Measurements from ENCODE around the gene PLS3.
"Not testable (repeated sequence)": the region's sequence is repeated elsewhere in the genome, so short reads cannot be mapped to it uniquely, and the experiment has no call there.

PLS3 gene

DNA sequence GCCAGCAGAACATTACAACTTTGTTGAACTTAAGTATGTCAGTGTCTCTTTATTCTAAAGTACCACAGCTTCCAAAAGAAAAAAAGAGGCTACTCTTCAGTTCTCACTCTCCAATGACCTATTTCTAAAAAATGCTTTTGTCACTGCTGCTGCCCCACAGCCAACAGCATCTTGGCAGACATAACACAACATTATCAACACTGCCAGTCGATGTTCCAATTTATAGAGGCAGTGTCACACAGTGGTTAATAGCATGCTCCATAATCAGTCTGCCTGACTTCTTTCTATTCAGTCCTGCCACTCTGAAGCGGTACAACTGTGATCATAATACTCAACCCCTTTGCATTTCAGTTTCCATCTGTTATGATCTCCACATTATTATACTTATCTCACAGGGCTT, 69.2 kb downstream of the PLS3 start:
- H2AFZ ChIP-seq (ENCODE audit: low read depth, low read length): no peak overlapping the region
- H3K4me3 ChIP-seq (ENCODE audit: insufficient read depth in 1 of 2, low read depth in 1 of 2, low read length in 2 of 2): no peak overlapping the region
- peaks cover 0 to 39% of the 10 kb centered on the region in 2 experiments for H3K36me3 ChIP-seq (ENCODE audit: control insufficient read depth in 1 of 2, insufficient read depth in 2 of 2, low read depth in 1 of 2, low read length in 2 of 2)
- H3K4ac ChIP-seq (ENCODE audit: low read depth in 1 of 2, low read length in 2 of 2): no peak overlapping the region
- H3K27me3 ChIP-seq (ENCODE audit: control insufficient read depth in 1 of 2, insufficient read depth in 1 of 2, low read length in 2 of 2): peaks cover 0 to 44% of the 10 kb centered on the region in 2 experiments
- H2BK12ac ChIP-seq (ENCODE audit: low read length in 2 of 2): no peak overlapping the region
- 100% methylated on average over 2 of the region's 2 CpGs for WGBS
- H2BK15ac ChIP-seq (ENCODE audit: low read depth, poor library complexity, severe bottlenecking): no peak overlapping the region
- H3K9ac ChIP-seq (ENCODE audit: low read length): no peak overlapping the region
- no peak overlapping the region for H2AK5ac ChIP-seq (ENCODE audit: low read length, severe bottlenecking)
- no peak overlapping the region for H4K91ac ChIP-seq (ENCODE audit: low read length)
- H2BK120ac ChIP-seq (ENCODE audit: low read depth, low read length): no peak overlapping the region
- no peaks in the 10 kb centered on the region for H3K4me1 ChIP-seq (ENCODE audit: control insufficient read depth, insufficient read depth, low read depth, low read length)
- H3K79me1 ChIP-seq (replicated peaks; ENCODE audit: low read length, poor library complexity, severe bottlenecking): peaks cover 2% of the 10 kb centered on the region
- no peak overlapping the region for H3K4me2 ChIP-seq (ENCODE audit: low read length, poor library complexity, severe bottlenecking)
- no peak overlapping the region for H3K14ac ChIP-seq (ENCODE audit: low read length in 2 of 2)
- H3K23ac ChIP-seq (ENCODE audit: low read length in 2 of 2): no peak overlapping the region
- no peaks in the 10 kb centered on the region for H3K9me3 ChIP-seq (ENCODE audit: control insufficient read depth, low read length)
- H4K8ac ChIP-seq (ENCODE audit: low read length): no peak overlapping the region
- peak overlapping the region; percentile 14 for H3K27ac ChIP-seq (ENCODE audit: low read length, poor library complexity, severe bottlenecking)
- DNase-seq: no peak
- H2BK5ac ChIP-seq (ENCODE audit: low read depth, low read length, poor library complexity, severe bottlenecking): no peak overlapping the region
- H3K18ac ChIP-seq (ENCODE audit: low read depth in 1 of 2, low read length in 2 of 2): no peak overlapping the region

DNA sequence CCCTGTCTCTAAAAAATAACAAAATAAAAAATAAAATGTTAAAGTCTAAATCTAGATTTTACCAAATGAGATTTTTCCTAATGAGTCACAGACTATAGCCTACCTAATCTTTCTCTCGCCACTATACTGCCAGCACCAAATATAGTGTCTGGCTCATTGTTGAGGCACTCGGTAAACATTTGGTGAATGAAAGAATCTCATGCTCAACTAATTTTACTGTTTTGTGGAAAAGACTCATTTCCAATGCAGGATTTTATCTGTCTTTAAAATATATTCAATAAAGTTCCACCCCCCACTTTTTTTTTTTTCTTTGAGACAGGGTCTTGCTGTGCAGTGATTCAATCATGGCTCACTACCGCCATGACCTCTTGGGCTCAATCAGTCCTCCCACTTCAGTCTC, 71.5 kb downstream of the PLS3 start:
- no peaks in the 10 kb centered on the region for H3K4me1 ChIP-seq (ENCODE audit: control insufficient read depth, insufficient read depth, low read depth, low read length)
- H3K4me2 ChIP-seq (ENCODE audit: low read length, poor library complexity, severe bottlenecking): no peak overlapping the region
- H3K27me3 ChIP-seq (ENCODE audit: control insufficient read depth in 1 of 2, insufficient read depth in 1 of 2, low read length in 2 of 2): peaks cover 0 to 37% of the 10 kb centered on the region in 2 experiments
- H2BK120ac ChIP-seq (ENCODE audit: low read depth, low read length): no peak overlapping the region
- H3K36me3 ChIP-seq (ENCODE audit: control insufficient read depth in 1 of 2, insufficient read depth in 2 of 2, low read depth in 1 of 2, low read length in 2 of 2): peaks cover 0 to 49% of the 10 kb centered on the region in 2 experiments
- H3K4ac ChIP-seq (ENCODE audit: low read depth in 1 of 2, low read length in 2 of 2): no peak overlapping the region
- H4K8ac ChIP-seq (ENCODE audit: low read length): no peak overlapping the region
- H3K18ac ChIP-seq (ENCODE audit: low read depth in 1 of 2, low read length in 2 of 2): no peak overlapping the region
- WGBS: 100% methylated on average over 1 of the region's 3 CpGs
- no peak overlapping the region for H2AFZ ChIP-seq (ENCODE audit: low read depth, low read length)
- no peak overlapping the region for H3K4me3 ChIP-seq (ENCODE audit: insufficient read depth in 1 of 2, low read depth in 1 of 2, low read length in 2 of 2)
- H3K79me1 ChIP-seq (replicated peaks; ENCODE audit: low read length, poor library complexity, severe bottlenecking): peaks cover 2% of the 10 kb centered on the region
- H3K27ac ChIP-seq (ENCODE audit: low read length, poor library complexity, severe bottlenecking): peak overlapping the region; percentile 56
- no peak overlapping the region for H4K91ac ChIP-seq (ENCODE audit: low read length)
- H2BK5ac ChIP-seq (ENCODE audit: low read depth, low read length, poor library complexity, severe bottlenecking): no peak overlapping the region
- no peak overlapping the region for H3K14ac ChIP-seq (ENCODE audit: low read length in 2 of 2)
- no peak overlapping the region for H2BK12ac ChIP-seq (ENCODE audit: low read length in 2 of 2)
- H3K23ac ChIP-seq (ENCODE audit: low read length in 2 of 2): no peak overlapping the region
- no peak overlapping the region for H3K9ac ChIP-seq (ENCODE audit: low read length)
- H2AK5ac ChIP-seq (ENCODE audit: low read length, severe bottlenecking): no peak overlapping the region
- no peaks in the 10 kb centered on the region for H3K9me3 ChIP-seq (ENCODE audit: control insufficient read depth, low read length)
- DNase-seq: no peak
- H2BK15ac ChIP-seq (ENCODE audit: low read depth, poor library complexity, severe bottlenecking): no peak overlapping the region

- H3K23ac ChIP-seq (ENCODE audit: low read length in 2 of 2); H2AFZ ChIP-seq (ENCODE audit: low read depth, low read length); DNase-seq; H3K9ac ChIP-seq (ENCODE audit: low read length); H4K91ac ChIP-seq (ENCODE audit: low read length); H2BK15ac ChIP-seq (ENCODE audit: low read depth, poor library complexity, severe bottlenecking); H3K9me3 ChIP-seq (ENCODE audit: control insufficient read depth, low read length); H3K14ac ChIP-seq (ENCODE audit: low read length in 2 of 2); H3K27ac ChIP-seq (ENCODE audit: low read length, poor library complexity, severe bottlenecking); H3K4me2 ChIP-seq (ENCODE audit: low read length, poor library complexity, severe bottlenecking); H2BK120ac ChIP-seq (ENCODE audit: low read depth, low read length); H3K4me3 ChIP-seq (ENCODE audit: insufficient read depth in 1 of 2, low read depth in 1 of 2, low read length in 2 of 2); H2BK12ac ChIP-seq (ENCODE audit: low read length in 2 of 2); H2AK5ac ChIP-seq (ENCODE audit: low read length, severe bottlenecking); H3K79me1 ChIP-seq (replicated peaks; ENCODE audit: low read length, poor library complexity, severe bottlenecking); H4K8ac ChIP-seq (ENCODE audit: low read length); H3K4me1 ChIP-seq (ENCODE audit: control insufficient read depth, insufficient read depth, low read depth, low read length); H2BK5ac ChIP-seq (ENCODE audit: low read depth, low read length, poor library complexity, severe bottlenecking); H3K4ac ChIP-seq (ENCODE audit: low read depth in 1 of 2, low read length in 2 of 2); H3K18ac ChIP-seq (ENCODE audit: low read depth in 1 of 2, low read length in 2 of 2): not testable (repeated sequence)
- WGBS: 100% methylated on average over 4 of the region's 5 CpGs
- Histone ChIP-seq H3K36me3 (ENCODE audit: control insufficient read depth in 1 of 2, insufficient read depth in 2 of 2, low read depth in 1 of 2, low read length in 2 of 2) (peaks cover 3 to 47% of the 10 kb centered on the region in 2 experiments), H3K27me3 (ENCODE audit: control insufficient read depth in 1 of 2, insufficient read depth in 1 of 2, low read length in 2 of 2) (peaks cover 0 to 27% of the 10 kb centered on the region in 2 experiments)
Measured at GRCh38 chrX:115633397-115633796, 72.4 kb downstream of the PLS3 start.

DNA sequence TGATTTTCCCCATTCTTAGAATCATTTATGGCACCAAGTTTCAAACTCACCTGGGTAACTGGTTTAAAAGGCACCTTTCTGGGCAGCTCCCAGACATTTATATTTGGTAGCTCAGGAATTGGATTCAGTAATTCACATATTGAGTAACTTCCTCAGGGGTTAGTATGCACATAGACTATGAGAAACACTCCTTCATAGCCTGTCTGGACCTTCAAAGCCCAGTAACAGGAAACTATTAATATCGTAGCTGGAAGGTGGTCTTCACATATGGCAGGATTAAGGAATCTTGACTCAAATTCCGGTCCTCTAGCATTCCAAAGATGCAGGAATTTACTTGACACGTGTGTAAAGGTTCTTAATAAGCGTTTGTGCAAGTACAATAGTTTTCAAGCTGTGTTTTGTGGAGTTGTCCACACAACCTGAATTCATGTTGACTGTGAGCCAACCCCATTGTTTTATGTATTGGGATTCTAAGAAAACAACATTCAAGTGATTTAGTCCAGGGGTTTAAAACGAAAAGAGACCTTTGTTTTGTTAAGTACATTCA, 78.4 kb downstream of the PLS3 start:
- H3K18ac ChIP-seq (ENCODE audit: low read depth in 1 of 2, low read length in 2 of 2): no peak overlapping the region
- H3K9ac ChIP-seq (ENCODE audit: low read length): no peak overlapping the region
- no peak overlapping the region for H3K4me2 ChIP-seq (ENCODE audit: low read length, poor library complexity, severe bottlenecking)
- H2AFZ ChIP-seq (ENCODE audit: low read depth, low read length): no peak overlapping the region
- no peaks in the 10 kb centered on the region for H3K4me1 ChIP-seq (ENCODE audit: control insufficient read depth, insufficient read depth, low read depth, low read length)
- H2BK12ac ChIP-seq (ENCODE audit: low read length in 2 of 2): no peak overlapping the region
- H3K36me3 ChIP-seq (ENCODE audit: control insufficient read depth in 1 of 2, insufficient read depth in 2 of 2, low read depth in 1 of 2, low read length in 2 of 2): peaks cover 6 to 49% of the 10 kb centered on the region in 2 experiments
- no peaks in the 10 kb centered on the region for H3K79me1 ChIP-seq (replicated peaks; ENCODE audit: low read length, poor library complexity, severe bottlenecking)
- H3K27ac ChIP-seq (ENCODE audit: low read length, poor library complexity, severe bottlenecking): no peak overlapping the region
- no peak overlapping the region for H2BK15ac ChIP-seq (ENCODE audit: low read depth, poor library complexity, severe bottlenecking)
- no peak overlapping the region for H4K8ac ChIP-seq (ENCODE audit: low read length)
- no peak for DNase-seq
- H2BK5ac ChIP-seq (ENCODE audit: low read depth, low read length, poor library complexity, severe bottlenecking): no peak overlapping the region
- H2AK5ac ChIP-seq (ENCODE audit: low read length, severe bottlenecking): no peak overlapping the region
- no peak overlapping the region for H2BK120ac ChIP-seq (ENCODE audit: low read depth, low read length)
- H3K14ac ChIP-seq (ENCODE audit: low read length in 2 of 2): no peak overlapping the region
- WGBS: 66% methylated on average over 4 of the region's 5 CpGs
- H3K9me3 ChIP-seq (ENCODE audit: control insufficient read depth, low read length): no peaks in the 10 kb centered on the region
- H3K27me3 ChIP-seq (ENCODE audit: control insufficient read depth in 1 of 2, insufficient read depth in 1 of 2, low read length in 2 of 2): peaks cover 0 to 21% of the 10 kb centered on the region in 2 experiments
- no peak overlapping the region for H3K23ac ChIP-seq (ENCODE audit: low read length in 2 of 2)
- no peak overlapping the region for H3K4me3 ChIP-seq (ENCODE audit: insufficient read depth in 1 of 2, low read depth in 1 of 2, low read length in 2 of 2)
- no peak overlapping the region for H3K4ac ChIP-seq (ENCODE audit: low read depth in 1 of 2, low read length in 2 of 2)
- H4K91ac ChIP-seq (ENCODE audit: low read length): no peak overlapping the region

Data from mesenchymal stem cell (in vitro differentiated cells and primary cell).